ENCODE data around the gene ESPNL. TPM values are rescaled to one million over a fixed set of nuclear protein-coding genes. Genes with fewer than 3 reads are reported as not detected.

Gene ESPNL
- total and polyA plus RNA-seq, 9 of the 15 experiments (the other 6 are each of a cell fraction or from before 2014, with no cell fraction given), result 0.03 to 0.09 (median 0.05) TPM; not detected in 3

GRCh38 chr2:238106339-238106697 lies 6.2 kb downstream of the ESPNL start:
- POLR2A ChIA-PET, result no interaction called here

More at GRCh38 chr2:238106339-238106697, 6.2 kb downstream of the ESPNL start:
- DNase-seq (ENCODE audit: extremely low read depth in 1 of 4, low spot score in 3 of 4), result no peak
- 51% methylated on average over 9 of the region's 13 CpGs for WGBS (ENCODE audit: insufficient coverage, low coverage, missing lambda C conversion rate)
- Histone ChIP-seq H3K9me3 (replicated peaks; ENCODE audit: control insufficient read depth, insufficient read depth, low read depth, low read length) (no peaks in the 10 kb centered on the region), H3K9ac (ENCODE audit: insufficient read depth in 1 of 2, low read depth in 2 of 2, low read length in 2 of 2) (no peak overlapping the region), H3K27me3 (ENCODE audit: control insufficient read depth in 2 of 2, insufficient read depth in 2 of 2, low read length in 2 of 2) (no peaks in the 10 kb centered on the region), H3K79me2 (ENCODE audit: control insufficient read depth, insufficient read depth, low read length) (no peaks in the 10 kb centered on the region), H3K4me1 (replicated peaks in 1 of 2; ENCODE audit: control insufficient read depth in 2 of 2, insufficient read depth in 2 of 2, low read length in 2 of 2) (peaks cover 4 to 46% of the 10 kb centered on the region in 2 experiments; a peak in 3 of 5 replicates), H3K4me3 (no peak overlapping the region), H3K27ac (ENCODE audit: extremely low read depth, low read depth, low read length) (no peak overlapping the region), H2AFZ (ENCODE audit: low read depth, low read length) (no peak overlapping the region), H3K4me2 (ENCODE audit: insufficient read depth, low read length) (no peak overlapping the region), H3K9me1 (ENCODE audit: control insufficient read depth, insufficient read depth, low read length) (no peaks in the 10 kb centered on the region), H4K20me1 (replicated peaks; ENCODE audit: control insufficient read depth, insufficient read depth, low read length) (no peaks in the 10 kb centered on the region), H3K36me3 (ENCODE audit: control insufficient read depth, insufficient read depth, low read length) (no peaks in the 10 kb centered on the region)
- BruUV-seq (replicated peaks), result no TSS peak
- TF ChIP-seq ERF (CRISPR knock-in tag; IDR thresholded peaks at IDR 0.05) (no peak), RBM39 (optimal IDR thresholded peaks at IDR 0.05; ENCODE audit: low read depth, low read length) (no peak), CC2D1A (IDR thresholded peaks at IDR 0.05) (no peak), RAD21 (CRISPR knock-in tag; conservative IDR thresholded peaks at IDR 0.05 in 1 of 2, IDR thresholded peaks at IDR 0.05 in 1 of 2) (0 out of 4 replicates have a peak, but pooled peaks of 1 of the 2 experiments have one; percentile 14), ZNF253 (CRISPR knock-in tag; conservative IDR thresholded peaks at IDR 0.05) (no peak), SAFB2 (IDR thresholded peaks at IDR 0.05; ENCODE audit: borderline replicate concordance, low read depth, low read length, severe bottlenecking) (no peak), DEAF1 (CRISPR knock-in tag; IDR thresholded peaks at IDR 0.05) (no peak), LEF1 (IDR thresholded peaks at IDR 0.05) (no peak), KHSRP (IDR thresholded peaks at IDR 0.05) (no peak), CTCF (IDR thresholded peaks at IDR 0.05 in 2 of 3, conservative IDR thresholded peaks at IDR 0.05 in 1 of 3; ENCODE audit: insufficient read depth in 2 of 3, low read depth in 1 of 3, low read length in 3 of 3) (peak in 2 of 3 experiments; percentile 19 to 26; a peak in 2 of 6 replicates), ZNF311 (CRISPR knock-in tag; IDR thresholded peaks at IDR 0.05) (no peak)
- intact Hi-C loops (cut with micrococcal nuclease) (loop anchor here (2.0 to 5.0 kb wide), 2 partner anchors 138 to 184 kb away; no protein-coding TSS in a partner anchor), in situ Hi-C loops (cut with MboI) (loop anchor here (10.0 kb wide), 1 partner anchor 252 kb away; the partner anchor contains the start of gene RAMP1)
- CTCF ChIA-PET (ENCODE audit: low intra/inter-chr PET ratio), result interaction anchor here (0.7 kb wide), 1 partner anchor 183 kb away, joined by 3 read pairs; no protein-coding TSS in a partner anchor
- FAIRE-seq, result no peak
- peak; percentile 46; the same call in 2 of the 3 replicates for ATAC-seq
